NT2/D1 (cell line): ENCODE measurements around the gene DNAH8.

Experiments used
- SUZ12 ChIP-seq: IDR thresholded peaks from 2 replicates; pipeline ENCODE4 v1.6.1; 2011; ENCODE audit not compliant: insufficient read length, insufficient read depth; ENCODE audit errors: extremely low read depth
- YY1 ChIP-seq: IDR thresholded peaks from 2 replicates; pipeline ENCODE4 v1.6.1; 2011; ENCODE audit not compliant: insufficient read length, insufficient read depth

GRCh38 chr6:38703949-38704590 lies 11.0 kb upstream of the DNAH8 start:
- TF ChIP-seq SUZ12 (no peak), YY1 (no peak)
